ENCODE data around the gene MAPK6.

The MAPK6 gene

GRCh38 chr15:52103217-52104207 is 84.5 kb downstream of the MAPK6 start:
- no peak for DNase-seq (ENCODE audit: low spot score)

DNA sequence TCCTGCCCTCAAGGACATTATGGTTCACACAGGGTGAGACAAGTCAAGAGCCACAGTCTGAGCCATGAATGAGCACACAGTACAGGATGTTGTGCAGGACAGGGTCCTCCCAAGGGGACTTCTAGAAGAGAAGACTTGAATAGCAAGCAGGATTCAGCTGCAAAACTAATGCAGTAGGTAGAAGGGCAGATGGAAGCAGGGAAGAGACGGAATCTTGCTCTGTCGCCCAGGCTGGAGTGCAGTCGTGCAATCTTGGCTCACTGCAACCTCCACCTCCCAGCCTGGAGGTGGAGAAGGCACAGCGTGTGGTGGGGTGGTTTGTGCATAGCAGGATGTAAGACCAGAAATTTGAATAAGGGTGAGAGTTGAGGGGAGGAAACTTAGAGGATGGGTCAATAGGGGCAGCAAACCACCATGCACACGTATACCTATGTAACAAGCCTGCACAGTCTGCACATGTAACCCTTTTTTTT is 85.5 kb downstream of the MAPK6 start:
- no peak for DNase-seq (ENCODE audit: low spot score)

- no peak for DNase-seq (ENCODE audit: low spot score)
Measured at GRCh38 chr15:52105846-52106245, 86.8 kb downstream of the MAPK6 start.

DNA sequence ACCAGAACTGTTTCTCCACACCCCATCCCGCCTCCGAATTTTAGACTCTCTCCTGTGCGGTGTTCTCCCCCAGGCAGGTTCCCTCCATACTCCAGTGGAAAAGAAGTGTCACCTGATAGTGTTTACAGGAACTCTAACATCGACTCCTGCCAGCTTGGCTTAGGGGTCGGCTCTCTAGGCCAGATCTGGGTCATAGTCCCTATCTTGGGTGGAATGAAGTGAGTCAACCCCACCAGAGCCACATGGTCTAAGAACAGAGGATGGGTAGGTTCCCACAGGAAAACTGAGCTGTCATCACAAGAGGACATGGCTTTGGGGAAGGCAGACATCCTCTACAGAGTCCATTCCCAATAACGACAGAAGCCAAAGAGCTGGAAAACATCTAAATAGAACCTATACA is 87.6 kb downstream of the MAPK6 start:
- no peak for DNase-seq (ENCODE audit: low spot score)

DNA sequence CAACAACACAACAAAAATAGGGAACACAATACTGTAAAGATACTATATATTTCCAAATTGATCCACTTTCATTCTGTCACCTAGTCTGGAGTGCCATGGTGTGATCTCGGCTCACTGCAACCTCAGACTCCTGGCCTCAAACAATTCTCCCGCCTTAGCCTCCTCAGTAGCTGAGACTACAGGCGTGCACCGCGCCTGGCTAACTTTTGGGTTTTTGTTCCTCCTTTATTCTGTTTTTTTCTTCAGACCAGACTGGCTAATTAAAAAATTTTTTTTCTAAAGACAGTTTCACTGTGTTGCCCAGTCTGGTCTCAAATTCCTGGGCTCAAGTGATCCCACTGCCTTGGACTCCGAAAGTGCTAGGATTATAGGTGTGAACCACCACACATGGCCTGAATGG is 88.2 kb downstream of the MAPK6 start:
- no peak for DNase-seq (ENCODE audit: low spot score)

- DNase-seq (ENCODE audit: low spot score), result no peak
Measured at GRCh38 chr15:52109559-52110451, 90.8 kb downstream of the MAPK6 start.

- DNase-seq (ENCODE audit: low spot score), result no peak
Measured at GRCh38 chr15:52111517-52112202, 92.6 kb downstream of the MAPK6 start.

DNA sequence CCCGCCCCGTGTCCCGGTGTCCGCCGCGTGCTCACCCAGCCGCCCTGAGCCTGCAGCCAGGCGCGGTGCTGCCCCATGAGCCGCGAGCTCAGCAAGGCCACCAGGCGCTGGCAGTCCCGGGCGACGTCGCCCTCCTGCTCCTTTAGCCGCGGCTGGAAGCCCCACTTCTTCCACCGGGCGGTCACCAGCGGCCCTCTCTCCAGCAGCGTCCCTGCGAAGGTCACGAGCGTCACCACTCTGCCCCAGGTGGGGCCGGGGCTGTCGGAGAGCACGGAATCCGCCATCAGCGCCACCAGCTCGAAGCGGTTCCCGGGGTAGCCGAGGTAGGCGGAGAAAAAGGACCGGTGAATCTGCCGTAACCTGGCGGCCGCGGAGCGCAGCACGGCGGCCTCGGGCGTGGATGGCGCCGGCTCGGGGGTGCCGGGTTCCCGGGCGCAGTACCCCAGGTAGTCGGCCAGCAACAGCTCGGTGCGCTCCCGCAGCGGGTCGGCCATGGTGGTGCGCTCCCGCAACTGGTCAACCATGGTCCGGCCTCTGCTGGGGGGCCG is 93.3 kb downstream of the MAPK6 start:
- DNase-seq (ENCODE audit: low spot score), result peak; percentile 31

DNA sequence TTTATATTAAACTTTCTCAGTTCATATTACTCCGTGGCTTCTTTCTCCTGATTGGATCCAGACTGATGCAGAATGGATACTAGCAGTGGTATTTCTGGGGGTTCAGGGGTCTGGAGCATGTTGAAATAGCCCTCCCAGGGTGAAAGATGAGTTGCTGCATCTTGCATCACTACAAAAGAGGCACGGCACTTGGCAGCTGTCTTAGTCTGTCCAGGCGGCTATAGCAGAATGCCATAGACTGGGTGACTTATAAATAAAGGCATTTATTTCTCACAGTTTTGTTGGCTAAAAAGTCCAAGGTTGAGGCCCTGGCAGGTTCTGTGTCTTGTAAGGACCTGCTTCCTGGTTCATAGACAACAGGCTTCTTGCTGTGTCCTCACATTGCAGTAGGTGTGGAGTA is 94.2 kb downstream of the MAPK6 start:
- DNase-seq (ENCODE audit: low spot score), result no peak

- no peak for DNase-seq (ENCODE audit: low spot score)
Measured at GRCh38 chr15:52113708-52114107, 94.7 kb downstream of the MAPK6 start.

DNA sequence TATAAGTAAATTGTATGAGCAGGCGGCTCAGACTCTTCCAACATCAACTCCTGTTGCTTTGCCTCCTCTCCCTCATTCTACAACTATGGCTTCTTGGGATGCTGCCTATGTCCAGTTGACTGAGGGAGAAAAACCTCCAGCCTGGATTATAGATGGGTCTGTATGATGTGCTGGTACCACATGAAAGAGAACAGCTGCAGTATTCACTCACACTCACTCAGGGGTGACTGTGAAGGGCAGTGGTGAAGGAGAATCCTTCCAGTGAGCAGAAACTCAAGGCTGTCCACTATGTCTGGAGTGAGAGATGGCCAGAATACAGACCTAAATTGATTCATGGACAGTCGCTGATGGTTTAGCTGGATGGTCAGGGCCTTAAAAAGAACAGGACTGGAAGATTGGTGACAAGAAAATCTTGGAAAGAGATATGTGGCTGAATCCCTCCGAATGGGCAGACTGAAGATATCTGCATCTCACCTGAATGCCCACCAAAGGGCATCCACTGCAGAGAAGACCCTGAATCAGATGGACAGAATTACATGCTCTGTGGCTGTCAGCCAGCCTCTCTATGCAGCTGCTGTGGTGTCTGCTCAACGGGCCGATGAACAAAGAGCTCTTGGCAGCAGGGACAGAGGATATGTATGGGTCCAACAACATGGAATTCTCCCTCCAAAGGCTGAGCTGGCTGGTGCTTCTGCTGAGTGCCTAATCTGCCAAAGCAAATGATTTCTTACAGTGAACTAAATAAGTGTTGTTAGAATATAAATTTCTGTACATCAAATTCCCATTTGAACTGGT is 95.4 kb downstream of the MAPK6 start:
- no peak for DNase-seq (ENCODE audit: low spot score)

GRCh38 chr15:52115598-52116427 is 96.8 kb downstream of the MAPK6 start:
- no peak for DNase-seq (ENCODE audit: low spot score)

Data from CD4-positive, alpha-beta T cell treated with Interleukin-2 at 100 ng/mL for 4 hours (primary cell).